ENCODE data around the gene TMEFF2. TPM values are rescaled to one million over a fixed set of nuclear protein-coding genes. Genes with fewer than 3 reads are reported as not detected.
"Not testable (repeated sequence)": the region's sequence is repeated elsewhere in the genome, so short reads cannot be mapped to it uniquely, and the experiment has no call there.

TMEFF2 gene
- total RNA-seq, 1 donor from 2014 or later: not detected

GRCh38 chr2:192122946-192123345, 71.8 kb downstream of the TMEFF2 start:
- no peaks in the 10 kb centered on the region for H3K27me3 ChIP-seq
- intact Hi-C loops (cut with DNase I): no loop called here
- no peak for DNase-seq (ENCODE audit: low spot score in 2 of 2)
- no peaks in the 10 kb centered on the region for H3K36me3 ChIP-seq
- H3K4me3 ChIP-seq: no peak overlapping the region
- TF ChIP-seq CTCF (IDR thresholded peaks at IDR 0.05): no peak
- no peak overlapping the region for H3K27ac ChIP-seq
- H3K4me1 ChIP-seq: peaks cover 0 to 9% of the 10 kb centered on the region in 2 donors
- no peaks in the 10 kb centered on the region for H3K9me3 ChIP-seq

DNA sequence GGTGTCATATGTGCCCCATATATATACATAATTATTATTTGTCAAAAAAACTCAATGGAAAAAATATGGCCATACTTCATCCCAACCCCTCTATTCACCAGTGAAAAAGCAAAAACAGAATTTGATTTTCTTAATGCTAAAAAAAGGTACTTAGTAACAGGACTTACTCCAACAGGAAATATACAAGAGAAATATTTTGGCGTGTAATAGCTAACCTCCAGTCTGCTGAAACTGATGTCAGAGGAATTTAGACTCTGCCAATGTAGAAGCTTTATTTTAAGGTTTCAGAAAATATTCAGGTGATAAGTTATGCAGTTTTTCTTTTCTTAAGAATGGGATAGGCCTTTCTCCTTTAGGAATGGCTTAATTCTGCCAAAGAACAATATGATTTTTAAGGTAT, 72.6 kb downstream of the TMEFF2 start:
- Histone ChIP-seq H3K4me3 (no peak overlapping the region), H3K27ac (no peak overlapping the region), H3K9me3 (no peaks in the 10 kb centered on the region), H3K27me3 (no peaks in the 10 kb centered on the region), H3K36me3 (no peaks in the 10 kb centered on the region), H3K4me1 (peaks cover 0 to 9% of the 10 kb centered on the region in 2 donors)
- TF ChIP-seq CTCF (IDR thresholded peaks at IDR 0.05): no peak
- intact Hi-C loops (cut with DNase I): no loop called here
- DNase-seq (ENCODE audit: low spot score in 2 of 2): no peak

GRCh38 chr2:192119536-192119935, 75.2 kb downstream of the TMEFF2 start:
- no peak overlapping the region for H3K4me3 ChIP-seq
- H3K36me3 ChIP-seq: no peaks in the 10 kb centered on the region
- TF ChIP-seq CTCF (IDR thresholded peaks at IDR 0.05): no peak
- intact Hi-C loops (cut with DNase I): no loop called here
- H3K4me1 ChIP-seq: peaks cover 0 to 8% of the 10 kb centered on the region in 2 donors
- DNase-seq (ENCODE audit: low spot score in 2 of 2): no peak
- H3K9me3 ChIP-seq: no peaks in the 10 kb centered on the region
- no peaks in the 10 kb centered on the region for H3K27me3 ChIP-seq
- no peak overlapping the region for H3K27ac ChIP-seq

- Histone ChIP-seq H3K27ac (no peak overlapping the region), H3K36me3 (no peaks in the 10 kb centered on the region)
- intact Hi-C loops (cut with DNase I): no loop called here
Observed at GRCh38 chr2:192117705-192118104, 77.0 kb downstream of the TMEFF2 start.

GRCh38 chr2:192111536-192111935, 83.2 kb downstream of the TMEFF2 start:
- H3K27me3 ChIP-seq; H3K27ac ChIP-seq; intact Hi-C loops (cut with DNase I); H3K4me1 ChIP-seq; DNase-seq (ENCODE audit: low spot score in 2 of 2); H3K9me3 ChIP-seq; H3K4me3 ChIP-seq; H3K36me3 ChIP-seq: not testable (repeated sequence)

More at GRCh38 chr2:192117705-192118104, 77.0 kb downstream of the TMEFF2 start:
- no peak overlapping the region for H3K4me3 ChIP-seq
- DNase-seq (ENCODE audit: low spot score in 2 of 2): no peak
- no peaks in the 10 kb centered on the region for H3K4me1 ChIP-seq
- no peaks in the 10 kb centered on the region for H3K9me3 ChIP-seq
- no peaks in the 10 kb centered on the region for H3K27me3 ChIP-seq
- TF ChIP-seq CTCF (IDR thresholded peaks at IDR 0.05): no peak

- no peaks in the 10 kb centered on the region for H3K4me1 ChIP-seq
- H3K36me3 ChIP-seq: no peaks in the 10 kb centered on the region
- intact Hi-C loops (cut with DNase I): no loop called here
- H3K4me3 ChIP-seq: no peak overlapping the region
- DNase-seq (ENCODE audit: low spot score in 2 of 2): no peak
- TF ChIP-seq CTCF (IDR thresholded peaks at IDR 0.05): no peak
- no peaks in the 10 kb centered on the region for H3K9me3 ChIP-seq
- H3K27ac ChIP-seq: no peak overlapping the region
- no peaks in the 10 kb centered on the region for H3K27me3 ChIP-seq
Observed at GRCh38 chr2:192099742-192100141, 95.0 kb downstream of the TMEFF2 start.
